Measurements from ENCODE around the gene MXRA8.

GRCh38 chr1:1356796-1357401 lies 1.5 kb downstream of the MXRA8 start:
- TF ChIP-seq CTCF (IDR thresholded peaks at IDR 0.05; ENCODE audit: borderline replicate concordance, extremely low read depth, low read length, poor library complexity, severe bottlenecking) (no peak), EZH2 (IDR thresholded peaks at IDR 0.05; ENCODE audit: borderline replicate concordance, low read depth, low read length, severe bottlenecking) (no peak)

Measured in DND-41 (cell line).